Measurements from ENCODE around the gene BSN. TPM values are rescaled to one million over a fixed set of nuclear protein-coding genes. Genes with fewer than 3 reads are reported as not detected.

BSN gene
- total RNA-seq, 1 experiment from 2014 or later: 0.10 TPM

- DNase-seq (ENCODE audit: low spot score): no peak
Measured at GRCh38 chr3:49627634-49628033, 73.4 kb downstream of the BSN start.

GRCh38 chr3:49628249-49628648 is 74.0 kb downstream of the BSN start:
- no peak for DNase-seq (ENCODE audit: low spot score)

DNA sequence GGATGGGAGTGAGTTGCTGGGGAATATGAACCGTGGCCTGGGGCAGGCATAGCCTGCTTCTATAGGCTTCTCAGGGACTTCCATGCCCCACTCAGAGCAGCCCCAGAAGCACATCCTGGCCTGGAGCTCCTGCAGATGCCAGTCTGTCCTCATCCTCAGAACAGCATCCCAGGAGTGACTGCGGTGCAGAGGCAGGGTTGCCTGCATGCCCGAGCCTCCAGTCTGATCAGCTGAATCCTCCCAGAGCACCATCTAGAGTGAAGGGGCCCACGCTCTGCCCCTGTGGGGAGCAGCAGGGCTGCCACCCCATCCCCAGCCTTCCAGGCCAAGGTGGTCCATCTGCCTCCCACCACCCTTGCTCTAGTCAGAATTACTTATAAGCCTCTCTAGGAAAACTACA is 75.2 kb downstream of the BSN start:
- DNase-seq (ENCODE audit: low spot score): no peak

DNA sequence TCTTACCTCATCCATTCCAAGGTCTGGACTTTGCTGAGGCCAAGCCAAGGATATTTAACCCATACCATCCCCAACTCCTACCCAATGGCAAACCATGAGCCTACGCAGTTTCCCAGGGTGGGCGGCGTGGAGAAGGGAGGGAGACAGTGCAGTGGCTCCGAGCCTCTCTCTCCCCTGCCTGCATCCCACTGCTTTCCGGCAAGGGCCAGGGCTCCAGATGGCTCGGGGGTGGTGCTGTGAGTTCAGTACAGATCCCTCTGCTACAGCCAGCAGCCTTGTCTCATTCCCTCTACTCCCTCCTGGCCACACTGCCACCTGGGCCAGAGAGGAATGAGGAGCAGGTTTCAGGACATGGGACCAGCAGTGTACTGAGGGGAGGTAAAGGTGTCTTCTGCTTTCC is 75.6 kb downstream of the BSN start:
- no peak for DNase-seq (ENCODE audit: low spot score)

GRCh38 chr3:49630784-49631183 is 76.5 kb downstream of the BSN start:
- DNase-seq (ENCODE audit: low spot score): no peak

GRCh38 chr3:49634736-49635135 is 80.5 kb downstream of the BSN start:
- no peak for DNase-seq (ENCODE audit: low spot score)

DNA sequence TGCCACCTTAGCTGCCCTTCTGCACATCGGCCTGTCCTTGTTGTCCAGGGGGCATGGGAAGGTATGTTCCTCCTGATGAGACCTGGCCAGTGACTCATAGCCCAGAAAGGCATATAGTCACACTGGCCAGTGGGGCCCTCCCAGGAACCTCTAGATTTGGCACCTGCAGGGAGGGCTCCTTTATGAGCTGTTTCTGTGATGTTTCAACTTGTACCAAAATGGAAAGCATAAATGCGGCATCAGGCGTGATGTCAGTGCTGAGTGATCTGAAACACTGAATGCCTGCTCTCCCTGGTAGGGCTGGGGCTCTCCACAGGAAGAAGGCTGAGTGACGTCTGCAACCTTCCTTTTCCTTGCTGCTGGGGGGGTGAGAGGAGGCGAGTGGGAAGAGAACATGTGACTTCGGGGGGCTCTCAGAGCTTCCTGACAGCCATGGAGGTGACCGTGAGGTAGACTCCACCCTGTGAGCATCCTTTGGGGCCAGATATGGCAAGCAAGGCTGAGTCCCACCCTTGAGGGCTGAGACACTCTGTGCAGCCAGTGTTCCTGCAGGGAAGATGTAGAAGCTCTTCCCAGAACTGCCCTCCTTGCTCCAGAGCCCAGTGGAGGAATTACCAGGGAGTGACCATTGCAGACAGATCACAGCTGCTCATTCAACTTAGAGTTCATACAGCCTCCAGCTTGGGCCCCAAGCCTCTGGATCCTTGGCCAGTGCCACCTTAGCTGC is 82.8 kb downstream of the BSN start:
- peak; percentile 55 for DNase-seq (ENCODE audit: low spot score)

- peak; percentile 95 for DNase-seq (ENCODE audit: low spot score)
Measured at GRCh38 chr3:49638445-49638844, 84.2 kb downstream of the BSN start.

GRCh38 chr3:49639551-49639950 is 85.3 kb downstream of the BSN start:
- no peak for DNase-seq (ENCODE audit: low spot score)

DNA sequence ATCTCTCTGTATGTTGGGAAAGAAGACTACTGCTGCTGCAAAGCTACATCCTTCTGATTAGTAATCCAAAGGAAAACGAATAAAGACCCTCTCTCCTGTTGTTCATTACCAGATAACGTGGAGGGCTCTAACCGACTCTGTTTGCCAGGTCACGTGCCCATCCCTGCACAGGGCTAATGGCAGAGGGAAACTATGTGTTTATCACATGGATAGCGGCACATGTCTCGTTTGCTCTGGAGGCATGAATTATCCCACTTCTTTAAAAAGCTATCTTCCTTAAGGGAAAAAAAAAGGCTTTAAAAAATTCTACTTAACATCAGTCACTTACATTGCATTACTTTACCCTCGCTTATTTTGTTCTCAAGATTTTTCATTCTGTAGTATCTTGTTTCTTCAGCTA is 87.0 kb downstream of the BSN start:
- no peak for DNase-seq (ENCODE audit: low spot score)

- DNase-seq (ENCODE audit: low spot score): no peak
Measured at GRCh38 chr3:49641921-49642707, 87.8 kb downstream of the BSN start.

GRCh38 chr3:49642708-49643145 is 88.5 kb downstream of the BSN start:
- DNase-seq (ENCODE audit: low spot score): no peak

DNA sequence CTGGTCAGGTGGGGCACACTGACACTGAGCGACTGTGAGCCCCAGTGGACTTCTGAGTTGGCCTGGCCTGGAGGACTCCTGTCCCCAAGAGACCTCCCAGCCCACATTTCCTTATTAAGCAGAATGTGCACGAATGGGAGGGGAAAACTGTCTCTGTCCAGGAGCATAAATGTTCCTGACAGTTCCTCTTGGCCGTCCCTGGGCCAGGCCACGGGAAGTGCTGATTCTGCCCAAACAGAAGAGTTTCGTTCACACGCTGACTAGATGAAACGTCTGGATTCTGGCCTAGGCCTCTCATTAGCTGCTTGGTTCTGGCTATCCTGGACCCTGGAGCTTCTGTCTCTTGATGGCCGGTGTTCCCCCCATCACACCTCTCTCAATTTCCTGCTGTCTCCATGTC is 90.4 kb downstream of the BSN start:
- DNase-seq (ENCODE audit: low spot score): no peak

DNA sequence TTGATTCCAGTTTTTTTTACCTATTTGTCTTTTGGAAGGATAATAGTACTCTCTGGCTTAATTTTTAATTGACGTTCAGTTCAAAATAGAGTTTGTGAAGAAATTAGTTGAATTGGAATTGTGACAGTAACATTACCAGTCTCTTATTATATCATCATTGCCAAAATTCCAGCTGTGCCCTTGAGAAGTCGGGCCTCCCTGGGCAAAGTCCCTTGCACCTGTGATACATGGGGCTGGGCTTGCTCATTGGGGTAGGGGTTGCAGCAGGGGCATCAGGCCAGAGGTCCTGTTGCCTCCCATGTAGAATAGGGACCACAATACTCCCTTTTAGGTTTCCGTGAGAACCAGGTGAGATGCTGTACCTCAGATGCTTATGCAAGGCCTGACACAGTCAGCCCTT is 92.0 kb downstream of the BSN start:
- DNase-seq (ENCODE audit: low spot score): no peak

DNA sequence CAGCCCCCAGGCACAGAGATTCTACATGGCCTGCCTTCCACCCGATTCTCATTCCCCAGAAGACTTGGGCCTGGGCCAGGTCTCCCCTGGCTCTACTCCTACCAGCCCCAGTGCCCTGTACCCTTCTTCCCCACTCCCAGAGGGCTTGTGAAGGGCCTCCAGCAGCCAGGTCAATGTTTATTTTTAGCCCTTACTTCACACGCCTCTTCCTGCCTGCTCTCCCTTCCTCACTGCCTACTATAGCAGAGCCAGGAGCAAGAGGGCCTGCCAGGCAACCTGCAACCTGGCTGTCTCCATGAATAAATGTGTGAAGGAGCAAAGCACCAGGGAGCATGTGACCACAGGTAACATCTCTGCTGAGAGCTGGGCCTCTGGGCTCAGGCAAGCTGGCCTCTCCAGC is 93.5 kb downstream of the BSN start:
- no peak for DNase-seq (ENCODE audit: low spot score)

DNA sequence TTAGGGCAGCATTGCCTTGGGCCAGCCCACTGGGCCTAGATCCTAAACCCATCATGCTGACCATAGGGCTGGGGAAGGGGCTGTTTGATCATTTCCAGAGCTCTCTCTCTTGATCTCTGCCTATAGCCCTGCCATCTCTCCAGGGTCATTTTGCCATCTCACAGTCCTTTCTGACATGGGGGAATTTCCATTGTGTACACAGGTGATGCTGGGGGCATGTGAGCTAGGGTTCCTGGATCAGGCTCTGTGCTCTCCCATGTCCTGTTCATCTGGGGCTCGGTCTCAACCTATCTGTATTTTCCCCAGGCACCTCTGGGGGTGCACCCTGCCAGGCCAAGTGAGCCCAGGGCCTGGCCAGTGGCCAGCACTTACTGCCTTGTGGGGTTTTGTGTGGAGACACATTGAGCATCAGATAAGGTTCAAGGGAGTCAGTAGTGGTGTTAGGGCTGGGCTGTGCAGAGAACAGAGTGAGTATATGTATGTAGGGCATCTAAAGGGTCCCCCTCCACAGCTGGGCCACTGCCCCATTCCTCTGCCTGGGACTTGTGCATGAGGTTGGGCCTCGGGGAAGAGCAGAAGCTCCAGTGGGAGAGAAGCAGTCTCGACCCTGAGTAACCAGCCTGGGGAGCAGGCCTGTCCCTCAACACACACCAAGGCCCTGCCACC is 94.2 kb downstream of the BSN start:
- no peak for DNase-seq (ENCODE audit: low spot score)

DNA sequence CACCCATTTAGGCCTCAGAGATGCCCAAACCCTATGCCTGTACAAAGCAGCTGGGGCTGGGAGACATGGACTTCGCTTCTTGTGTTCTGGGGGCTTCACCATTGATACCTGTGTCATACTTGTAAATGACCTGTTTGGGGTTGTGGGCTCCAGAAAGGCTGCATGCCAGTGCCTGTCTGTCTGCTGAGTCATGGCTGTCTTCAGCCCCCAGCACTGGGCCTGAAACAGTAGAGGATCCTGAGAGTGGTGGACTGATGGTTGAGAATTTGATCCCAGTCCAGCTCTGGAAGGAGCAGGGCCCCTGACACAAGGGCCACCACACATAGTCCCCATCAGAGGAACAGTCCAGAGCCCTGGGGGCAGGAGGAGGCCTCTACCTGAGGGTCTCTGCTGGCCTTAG is 95.3 kb downstream of the BSN start:
- DNase-seq (ENCODE audit: low spot score): no peak

GRCh38 chr3:49650177-49650576 is 95.9 kb downstream of the BSN start:
- DNase-seq (ENCODE audit: low spot score): no peak

- DNase-seq (ENCODE audit: low spot score): no peak
Measured at GRCh38 chr3:49650637-49651036, 96.4 kb downstream of the BSN start.

- no peak for DNase-seq (ENCODE audit: low spot score)
Measured at GRCh38 chr3:49652218-49652902, 98.1 kb downstream of the BSN start.

- no peak for DNase-seq (ENCODE audit: low spot score)
Measured at GRCh38 chr3:49652903-49653415, 98.7 kb downstream of the BSN start.

GRCh38 chr3:49653621-49654020 is 99.3 kb downstream of the BSN start:
- no peak for DNase-seq (ENCODE audit: low spot score)
